HG03575 (cell line): Measurements from ENCODE around the gene HLA-E.

Source experiments
- ATAC-seq: cut with Tn5 transposase; IDR thresholded peaks from one replicate; pipeline ENCODE4 v1.9.1; 2021; ENCODE audit not compliant: unreplicated experiment, insufficient number of reproducible peaks, low FRiP score; ENCODE audit errors: extremely low read depth

Gene HLA-E

GRCh38 chr6:30489081-30490025, at the start of gene HLA-E:
TSS of gene HLA-E (plus strand) at chr6:30489509. CDS start at chr6:30489532, 23 bp downstream.
- peak; percentile 74 for ATAC-seq

- ATAC-seq, result no peak
These were observed 48.1 kb upstream of the HLA-E start for GRCh38 chr6:30441171-30441570.

GRCh38 chr6:30443657-30444450, 45.5 kb upstream of the HLA-E start:
- no peak for ATAC-seq

GRCh38 chr6:30444451-30444742, 44.9 kb upstream of the HLA-E start:
- ATAC-seq, result no peak

GRCh38 chr6:30446259-30446658, 43.0 kb upstream of the HLA-E start:
- ATAC-seq, result no peak

GRCh38 chr6:30447237-30447636, 42.1 kb upstream of the HLA-E start:
- no peak for ATAC-seq

GRCh38 chr6:30450548-30450908, 38.8 kb upstream of the HLA-E start:
- no peak for ATAC-seq

GRCh38 chr6:30450909-30451841, 38.1 kb upstream of the HLA-E start:
- ATAC-seq, result no peak

GRCh38 chr6:30452736-30453507, 36.4 kb upstream of the HLA-E start:
- ATAC-seq, result no peak

GRCh38 chr6:30453508-30454116, 35.7 kb upstream of the HLA-E start:
- ATAC-seq, result no peak

- ATAC-seq, result no peak
These were observed 30.2 kb upstream of the HLA-E start for GRCh38 chr6:30459145-30459544.

- ATAC-seq, result no peak
These were observed 28.3 kb upstream of the HLA-E start for GRCh38 chr6:30461055-30461454.

- no peak for ATAC-seq
These were observed 26.8 kb upstream of the HLA-E start for GRCh38 chr6:30462482-30462881.

GRCh38 chr6:30463242-30463641, 26.1 kb upstream of the HLA-E start:
- ATAC-seq, result no peak

- ATAC-seq, result no peak
These were observed 25.4 kb upstream of the HLA-E start for GRCh38 chr6:30463651-30464618.

GRCh38 chr6:30465595-30466306, 23.6 kb upstream of the HLA-E start:
- ATAC-seq, result no peak
